Measurements from ENCODE around the gene DYNLL1. TPM values are rescaled to one million over a fixed set of nuclear protein-coding genes. Genes with fewer than 3 reads are reported as not detected.
"Not testable (repeated sequence)": the region's sequence is repeated elsewhere in the genome, so short reads cannot be mapped to it uniquely, and the experiment has no call there.

The DYNLL1 gene
- total RNA-seq, result 100 to 1,000 TPM; 310 to 529 (median 388) TPM

DNA sequence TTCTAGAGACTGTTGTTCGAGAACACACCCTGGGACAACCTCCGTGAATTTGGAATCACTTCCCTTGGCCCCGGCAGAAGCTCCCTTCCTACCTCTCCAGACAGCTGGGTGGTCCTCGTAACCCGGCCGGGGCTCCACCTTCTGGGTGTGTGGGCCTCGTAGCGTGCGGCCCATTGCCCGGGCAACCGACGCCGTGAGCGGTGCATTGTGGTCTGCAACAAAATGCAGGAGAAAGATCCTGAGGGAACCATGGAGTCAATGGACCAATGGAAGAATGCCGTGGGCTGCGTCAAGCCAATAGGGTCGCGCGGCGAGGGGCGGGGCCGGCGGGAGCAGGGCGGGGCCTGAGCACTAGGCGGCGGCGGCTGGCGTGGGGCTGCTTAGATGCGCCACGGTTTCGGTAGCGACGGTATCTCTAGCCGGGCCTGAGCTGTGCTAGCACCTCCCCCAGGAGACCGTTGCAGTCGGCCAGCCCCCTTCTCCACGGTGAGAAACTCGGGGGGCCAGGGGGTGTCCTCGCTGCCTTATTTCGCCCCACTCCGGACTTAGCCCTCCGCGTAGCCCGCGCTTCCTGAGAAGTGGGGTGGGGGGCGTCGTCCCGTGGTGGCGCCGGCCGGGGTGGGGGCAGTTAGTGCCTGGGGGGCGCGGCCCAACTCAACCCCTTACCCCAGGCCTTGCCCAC, at the start of gene DYNLL1:
Gene DYNLL1, plus strand, starts transcription at position 383 of the 682 bp plus-strand sequence. CDS start 309 bp downstream, outside the sequence.
- WGBS, 2 donors, result 1% methylated on average over 31 to 50 of the region's 53 CpGs
- H3K4me3 ChIP-seq (ENCODE audit: low read depth, poor library complexity, severe bottlenecking), result peak within 1 kb of the TSS; percentile 74
- peak in 1 of 2 donors; percentile 58 for TF ChIP-seq POLR2A (IDR thresholded peaks at IDR 0.05)
- TF ChIP-seq, protein P1, sequence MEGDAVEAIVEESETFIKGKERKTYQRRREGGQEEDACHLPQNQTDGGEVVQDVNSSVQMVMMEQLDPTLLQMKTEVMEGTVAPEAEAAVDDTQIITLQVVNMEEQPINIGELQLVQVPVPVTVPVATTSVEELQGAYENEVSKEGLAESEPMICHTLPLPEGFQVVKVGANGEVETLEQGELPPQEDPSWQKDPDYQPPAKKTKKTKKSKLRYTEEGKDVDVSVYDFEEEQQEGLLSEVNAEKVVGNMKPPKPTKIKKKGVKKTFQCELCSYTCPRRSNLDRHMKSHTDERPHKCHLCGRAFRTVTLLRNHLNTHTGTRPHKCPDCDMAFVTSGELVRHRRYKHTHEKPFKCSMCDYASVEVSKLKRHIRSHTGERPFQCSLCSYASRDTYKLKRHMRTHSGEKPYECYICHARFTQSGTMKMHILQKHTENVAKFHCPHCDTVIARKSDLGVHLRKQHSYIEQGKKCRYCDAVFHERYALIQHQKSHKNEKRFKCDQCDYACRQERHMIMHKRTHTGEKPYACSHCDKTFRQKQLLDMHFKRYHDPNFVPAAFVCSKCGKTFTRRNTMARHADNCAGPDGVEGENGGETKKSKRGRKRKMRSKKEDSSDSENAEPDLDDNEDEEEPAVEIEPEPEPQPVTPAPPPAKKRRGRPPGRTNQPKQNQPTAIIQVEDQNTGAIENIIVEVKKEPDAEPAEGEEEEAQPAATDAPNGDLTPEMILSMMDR (IDR thresholded peaks at IDR 0.05), result peak in 1 of 3 donors; percentile 69
- peak; percentile 95 to 99 for DNase-seq (ENCODE audit: low spot score in 2 of 2)
- intact Hi-C loops (cut with DNase I; ENCODE audit: low total_unique reads), result no loop called here

DNA sequence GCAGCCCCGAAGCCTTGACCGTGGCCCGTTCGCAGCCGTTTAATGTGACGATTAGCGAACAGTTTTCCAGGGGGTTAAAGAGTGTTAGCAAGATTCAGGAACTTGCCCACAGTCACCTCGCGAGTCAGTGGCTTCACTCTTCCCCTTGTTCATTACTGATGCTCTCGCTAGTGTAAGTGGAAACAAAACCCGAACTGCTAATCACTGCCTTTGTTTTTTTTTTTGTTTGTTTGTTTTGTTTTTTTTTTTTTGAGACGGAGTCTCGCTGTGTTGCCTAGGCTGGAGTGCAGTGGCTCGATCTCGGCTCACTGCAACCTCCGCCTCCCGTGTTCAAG, 49.1 kb upstream of the DYNLL1 start:
- intact Hi-C loops (cut with DNase I; ENCODE audit: low total_unique reads), result loop anchor here (5.0 kb wide), 1 partner anchor 90 kb away; no protein-coding TSS in a partner anchor
- not testable (repeated sequence) for DNase-seq (ENCODE audit: low spot score in 2 of 2)
- WGBS, 2 donors, result 7 to 9% methylated on average over 17 of the region's 17 CpGs
- H3K4me3 ChIP-seq (ENCODE audit: low read depth, poor library complexity, severe bottlenecking), result peak overlapping the region; percentile 98

DNA sequence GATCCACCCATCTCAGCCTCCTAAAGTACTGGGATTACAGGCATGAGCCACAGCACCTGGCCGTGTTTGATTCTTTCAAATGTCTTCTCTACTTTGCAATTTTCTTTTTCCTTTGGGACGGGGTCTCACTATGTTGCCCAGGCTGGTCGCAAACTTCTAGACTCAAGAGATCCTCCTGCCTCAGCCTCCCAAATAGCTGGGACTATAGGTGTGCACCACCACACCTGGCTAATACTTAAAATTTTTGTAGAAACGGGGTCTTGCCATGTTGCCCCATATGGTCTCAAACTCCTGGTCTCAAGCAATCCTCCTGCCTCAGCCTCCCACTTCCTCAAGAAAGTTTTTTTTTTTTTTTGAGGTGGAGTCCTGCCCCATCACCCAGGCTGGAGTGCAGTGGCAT, 47.9 kb upstream of the DYNLL1 start:
- TF ChIP-seq, protein P1 (IDR thresholded peaks at IDR 0.05), result no peak
- no peak for TF ChIP-seq POLR2A (IDR thresholded peaks at IDR 0.05)
- no peak overlapping the region for H3K4me3 ChIP-seq (ENCODE audit: low read depth, poor library complexity, severe bottlenecking)
- intact Hi-C loops (cut with DNase I; ENCODE audit: low total_unique reads), result loop anchor here (5.0 kb wide), 1 partner anchor 89 kb away; no protein-coding TSS in a partner anchor
- WGBS, 2 donors, result 94% methylated on average over 4 of the region's 4 CpGs
- no peak for DNase-seq (ENCODE audit: low spot score in 2 of 2)

DNA sequence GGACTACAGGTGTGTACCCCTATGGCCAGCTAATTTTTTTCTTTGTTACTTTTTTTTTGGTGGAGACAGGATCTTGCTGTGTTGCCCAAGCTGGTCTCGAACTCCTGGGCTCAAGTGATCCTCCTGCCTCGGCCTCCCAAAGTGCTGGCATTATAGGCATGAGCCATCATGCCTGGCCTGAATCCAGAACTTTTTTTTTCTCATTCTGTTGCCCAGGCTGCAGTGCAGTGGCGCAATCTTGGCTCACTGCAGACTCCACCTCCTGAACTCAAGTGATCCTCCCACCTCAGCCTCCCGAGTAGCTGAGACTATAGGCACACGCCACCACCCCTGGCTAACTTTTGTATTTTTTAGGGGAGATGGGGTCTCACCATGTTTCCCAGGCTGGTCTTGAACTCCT, 43.4 kb upstream of the DYNLL1 start:
- WGBS, 2 donors, result 88% methylated on average over 5 of the region's 5 CpGs
- intact Hi-C loops (cut with DNase I; ENCODE audit: low total_unique reads); DNase-seq (ENCODE audit: low spot score in 2 of 2); H3K4me3 ChIP-seq (ENCODE audit: low read depth, poor library complexity, severe bottlenecking): not testable (repeated sequence)

DNA sequence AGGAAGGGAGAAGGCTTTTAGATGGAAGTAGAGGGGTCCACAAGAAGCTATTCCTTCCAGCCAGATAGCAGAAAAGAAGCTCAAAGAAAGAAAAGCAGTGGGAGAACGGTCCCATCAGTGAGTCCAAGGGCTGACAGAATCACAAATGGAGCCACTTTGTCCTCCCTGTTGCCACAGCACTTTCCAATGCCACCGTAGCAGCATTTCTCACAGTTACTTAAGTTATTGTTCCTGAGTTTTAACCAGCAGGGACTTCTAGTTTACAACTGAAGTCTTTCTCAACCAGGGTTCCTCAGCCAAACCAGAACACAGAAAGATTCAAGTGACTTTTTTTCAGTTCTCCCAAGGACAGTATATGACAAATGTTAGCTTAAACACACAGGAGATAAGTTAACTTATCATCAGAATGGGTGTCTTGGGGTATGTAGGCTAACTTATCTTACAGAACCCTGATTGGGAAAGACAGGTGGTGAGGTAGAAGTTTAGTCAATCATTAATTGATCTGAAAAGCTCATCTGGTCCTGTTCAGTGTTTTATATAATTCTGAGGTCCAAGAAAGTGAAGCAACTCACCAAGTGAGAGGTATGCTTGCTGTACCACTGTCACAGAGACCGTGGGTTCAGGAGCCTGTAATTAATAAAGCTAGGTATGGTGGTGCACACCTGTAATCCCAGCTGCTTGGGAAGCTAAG, 42.7 kb upstream of the DYNLL1 start:
- H3K4me3 ChIP-seq (ENCODE audit: low read depth, poor library complexity, severe bottlenecking), result no peak overlapping the region
- no peak for TF ChIP-seq POLR2A (IDR thresholded peaks at IDR 0.05)
- TF ChIP-seq, protein P1 (IDR thresholded peaks at IDR 0.05), result no peak
- intact Hi-C loops (cut with DNase I; ENCODE audit: low total_unique reads), result no loop called here
- WGBS, 2 donors, result 93 to 96% methylated on average over 3 of the region's 3 CpGs
- no peak for DNase-seq (ENCODE audit: low spot score in 2 of 2)

DNA sequence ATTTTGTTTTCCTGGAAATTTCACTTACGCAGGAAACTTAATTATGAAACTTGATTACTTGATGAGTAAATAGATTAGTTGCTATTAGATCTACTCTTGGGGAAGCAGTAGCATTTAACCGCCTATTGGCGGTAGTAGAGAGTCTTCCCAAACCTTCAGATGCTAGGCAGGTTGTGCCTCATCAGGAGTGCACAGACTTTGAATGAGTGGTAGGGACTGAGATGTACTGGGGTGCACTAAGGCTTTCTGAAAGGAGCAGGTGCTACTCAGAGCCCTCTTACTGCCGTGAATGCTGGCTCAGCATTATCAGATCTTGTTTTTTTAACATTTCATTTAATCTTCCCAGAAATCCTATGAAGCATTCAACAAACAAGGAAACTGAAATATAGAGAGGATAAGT, 41.9 kb upstream of the DYNLL1 start:
- WGBS, 2 donors, result 63 to 67% methylated on average over 4 of the region's 4 CpGs
- intact Hi-C loops (cut with DNase I; ENCODE audit: low total_unique reads), result no loop called here

More for the DNA sequence above, 41.9 kb upstream of the DYNLL1 start:
- TF ChIP-seq, protein P1 (IDR thresholded peaks at IDR 0.05), result no peak
- TF ChIP-seq POLR2A (IDR thresholded peaks at IDR 0.05), result no peak
- H3K4me3 ChIP-seq (ENCODE audit: low read depth, poor library complexity, severe bottlenecking), result no peak overlapping the region
- DNase-seq (ENCODE audit: low spot score in 2 of 2), result no peak
